ENCODE results near the gene LRRC75B. TPM values are rescaled to one million over a fixed set of nuclear protein-coding genes. Genes with fewer than 3 reads are reported as not detected.
"Not testable (repeated sequence)": the region's sequence is repeated elsewhere in the genome, so short reads cannot be mapped to it uniquely, and the experiment has no call there.

Gene LRRC75B
- total RNA-seq, 1 donor from 2014 or later = 10.8 TPM

DNA sequence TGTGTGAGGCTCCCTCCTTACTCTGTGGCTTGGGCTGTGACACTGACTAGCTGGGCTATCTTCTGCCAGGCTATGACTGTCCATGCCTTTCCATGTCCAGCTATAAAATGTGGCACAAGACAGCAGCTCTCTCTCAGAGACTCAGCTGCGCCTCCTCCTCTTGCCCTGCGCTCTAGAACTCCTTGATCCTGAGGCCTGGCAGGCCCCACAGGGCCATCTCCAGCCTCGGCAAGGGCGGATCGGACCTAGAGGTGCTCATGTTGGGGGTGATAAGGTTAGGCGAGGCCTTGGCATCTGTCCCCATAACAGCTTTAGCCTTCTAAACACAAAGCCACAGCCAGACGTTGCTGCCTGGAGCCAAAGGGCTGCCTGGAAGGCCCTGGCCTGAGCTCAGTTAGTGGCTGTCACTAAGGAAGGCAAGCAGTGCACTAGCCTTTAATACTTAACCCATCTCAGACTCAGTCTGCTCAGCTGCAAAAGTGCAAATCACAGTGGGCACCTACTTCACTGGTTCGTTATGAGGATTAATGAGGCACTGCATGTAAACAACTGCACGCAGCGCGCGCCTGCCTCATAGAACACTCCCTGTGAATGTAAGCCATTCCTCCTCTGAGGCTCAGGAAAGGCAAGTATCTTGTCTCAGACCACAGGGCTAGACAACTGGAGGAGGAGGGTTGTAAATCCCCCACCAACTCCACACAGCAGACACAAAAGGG is 39.1 kb downstream of the LRRC75B start:
- TF ChIP-seq, protein P1, sequence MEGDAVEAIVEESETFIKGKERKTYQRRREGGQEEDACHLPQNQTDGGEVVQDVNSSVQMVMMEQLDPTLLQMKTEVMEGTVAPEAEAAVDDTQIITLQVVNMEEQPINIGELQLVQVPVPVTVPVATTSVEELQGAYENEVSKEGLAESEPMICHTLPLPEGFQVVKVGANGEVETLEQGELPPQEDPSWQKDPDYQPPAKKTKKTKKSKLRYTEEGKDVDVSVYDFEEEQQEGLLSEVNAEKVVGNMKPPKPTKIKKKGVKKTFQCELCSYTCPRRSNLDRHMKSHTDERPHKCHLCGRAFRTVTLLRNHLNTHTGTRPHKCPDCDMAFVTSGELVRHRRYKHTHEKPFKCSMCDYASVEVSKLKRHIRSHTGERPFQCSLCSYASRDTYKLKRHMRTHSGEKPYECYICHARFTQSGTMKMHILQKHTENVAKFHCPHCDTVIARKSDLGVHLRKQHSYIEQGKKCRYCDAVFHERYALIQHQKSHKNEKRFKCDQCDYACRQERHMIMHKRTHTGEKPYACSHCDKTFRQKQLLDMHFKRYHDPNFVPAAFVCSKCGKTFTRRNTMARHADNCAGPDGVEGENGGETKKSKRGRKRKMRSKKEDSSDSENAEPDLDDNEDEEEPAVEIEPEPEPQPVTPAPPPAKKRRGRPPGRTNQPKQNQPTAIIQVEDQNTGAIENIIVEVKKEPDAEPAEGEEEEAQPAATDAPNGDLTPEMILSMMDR (IDR thresholded peaks at IDR 0.05) = no peak
- ATAC-seq (no peak), DNase-seq (no peak)
- H3K27ac ChIP-seq = peak overlapping the region; percentile 91
- peak overlapping the region; percentile 86 for H3K4me3 ChIP-seq
- no peaks in the 10 kb centered on the region for H3K9me3 ChIP-seq
- H3K36me3 ChIP-seq = peaks cover 19% of the 10 kb centered on the region
- H3K27me3 ChIP-seq = no peaks in the 10 kb centered on the region
- peaks cover 43% of the 10 kb centered on the region for H3K4me1 ChIP-seq
- intact Hi-C loops (cut with DNase I) = no loop called here

DNA sequence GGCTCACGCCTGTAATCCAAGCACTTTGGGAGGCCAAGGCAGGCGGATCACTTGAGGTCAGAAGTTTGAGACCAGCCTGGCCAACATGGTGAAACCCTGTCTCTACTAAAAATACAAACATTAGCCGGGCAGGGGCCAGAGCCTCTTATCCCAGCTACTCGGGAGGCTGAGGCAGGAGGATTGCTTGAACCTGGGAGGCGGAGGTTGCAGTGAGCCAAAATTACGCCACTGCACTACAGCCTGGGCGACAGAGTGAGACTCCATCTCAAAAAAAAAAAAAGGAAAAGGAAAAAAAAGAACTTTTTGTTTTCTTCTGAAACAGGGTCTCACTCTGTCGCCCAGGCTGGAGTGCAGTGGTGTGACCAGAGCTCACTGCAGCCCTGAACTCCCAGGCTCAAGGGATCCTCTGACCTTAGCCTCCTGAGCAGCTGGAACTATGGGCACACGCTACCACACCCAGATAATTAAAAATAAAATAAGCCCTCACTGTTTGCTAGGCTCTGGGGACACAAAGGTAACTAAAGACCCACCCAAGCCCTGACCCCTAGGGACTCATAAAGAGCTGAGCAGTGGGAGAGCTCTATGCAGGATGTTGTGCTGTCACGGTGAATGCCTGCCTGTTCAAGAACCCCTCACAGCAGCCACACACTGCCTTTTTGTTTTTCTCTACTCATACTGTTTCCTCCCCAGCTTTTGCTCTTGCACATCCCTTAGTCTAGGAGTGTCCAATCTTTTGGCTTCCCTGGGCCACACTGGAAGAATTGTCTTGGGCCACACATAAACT is 40.2 kb downstream of the LRRC75B start:
- DNase-seq; H3K27me3 ChIP-seq; H3K27ac ChIP-seq; intact Hi-C loops (cut with DNase I); ATAC-seq; H3K9me3 ChIP-seq: not testable (repeated sequence)
- Histone ChIP-seq H3K36me3 (peaks cover 19% of the 10 kb centered on the region), H3K4me1 (peaks cover 40% of the 10 kb centered on the region), H3K4me3 (peak overlapping the region; percentile 86)

DNA sequence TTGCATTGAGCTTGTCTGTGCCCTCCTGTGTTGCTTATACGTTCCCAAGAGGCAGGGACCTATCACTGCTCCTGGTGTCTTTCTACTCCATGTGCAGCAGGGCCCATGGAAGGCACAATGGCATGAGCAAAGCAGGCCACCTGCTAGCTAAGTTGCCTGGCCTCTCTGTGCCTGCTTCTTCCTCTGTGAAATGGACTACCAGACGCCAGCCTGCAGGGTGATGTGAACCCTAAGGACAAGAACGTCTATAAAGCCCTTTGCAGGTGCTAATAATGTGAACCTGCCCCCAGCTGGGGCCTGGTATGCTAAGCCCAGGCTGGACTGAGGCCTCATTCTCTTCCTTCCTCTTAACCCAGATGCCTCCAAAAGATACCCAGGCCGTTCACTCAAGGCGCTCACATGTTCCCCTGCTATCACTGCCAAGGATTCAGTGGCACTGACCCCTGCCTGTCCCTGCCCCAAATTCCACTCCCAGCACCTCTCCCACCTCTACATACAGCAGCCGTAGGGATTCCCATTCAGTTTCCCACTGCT is 41.9 kb downstream of the LRRC75B start:
- no peaks in the 10 kb centered on the region for H3K27me3 ChIP-seq
- DNase-seq (no peak), ATAC-seq (no peak)
- intact Hi-C loops (cut with DNase I) = no loop called here
- H3K4me3 ChIP-seq = no peak overlapping the region
- H3K36me3 ChIP-seq = peaks cover 30% of the 10 kb centered on the region
- H3K27ac ChIP-seq = peak overlapping the region; percentile 14
- no peaks in the 10 kb centered on the region for H3K9me3 ChIP-seq
- TF ChIP-seq, protein P1 (IDR thresholded peaks at IDR 0.05) = no peak
- H3K4me1 ChIP-seq = peaks cover 27% of the 10 kb centered on the region

DNA sequence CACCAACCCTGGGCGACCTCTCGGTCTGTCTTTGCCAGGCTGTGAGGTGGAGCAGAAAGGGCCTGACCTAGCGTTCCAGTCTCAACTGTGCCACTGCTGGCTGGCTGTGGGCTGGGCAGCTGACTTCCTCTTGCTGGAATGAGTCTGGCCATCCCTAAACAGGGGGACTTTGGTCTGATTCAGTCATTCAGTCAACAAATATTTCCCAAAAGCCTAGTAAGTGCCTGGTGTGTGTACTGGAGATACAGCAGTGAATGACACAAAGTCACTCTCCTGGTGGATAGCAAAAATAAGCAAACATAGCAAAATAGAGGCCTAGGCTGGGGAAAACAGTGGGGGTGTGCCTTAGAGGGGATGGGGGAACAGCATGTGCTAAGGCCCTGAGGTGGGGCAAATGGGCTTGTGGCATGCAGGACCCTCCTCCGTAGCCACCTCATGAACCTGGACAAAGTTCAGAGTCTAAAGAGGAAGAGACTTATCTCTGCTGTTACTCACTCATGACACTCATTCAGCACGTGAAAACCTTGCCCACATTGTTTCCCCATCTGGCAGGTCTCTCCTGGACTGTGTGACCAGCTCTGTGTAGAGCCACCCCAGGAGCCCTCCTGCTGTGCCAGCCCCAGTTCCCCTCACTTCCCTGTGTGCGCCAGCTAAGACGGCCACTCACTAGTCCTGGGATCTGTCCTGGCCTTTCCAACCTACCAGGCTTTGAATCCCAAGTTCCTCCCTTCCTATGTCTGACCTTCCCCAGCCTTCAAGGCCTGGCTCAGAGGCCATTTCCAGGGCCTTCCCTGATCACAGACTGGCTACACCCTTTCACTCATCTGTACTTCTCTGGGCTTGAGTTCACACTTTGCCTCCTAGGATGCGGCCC is 42.6 kb downstream of the LRRC75B start:
- H3K27me3 ChIP-seq = no peaks in the 10 kb centered on the region
- no peak for DNase-seq
- H3K36me3 ChIP-seq = peaks cover 30% of the 10 kb centered on the region
- H3K4me1 ChIP-seq = peaks cover 30% of the 10 kb centered on the region
- TF ChIP-seq, protein P1 (IDR thresholded peaks at IDR 0.05) = no peak
- no peak overlapping the region for H3K4me3 ChIP-seq
- H3K27ac ChIP-seq = peak overlapping the region; percentile 14
- intact Hi-C loops (cut with DNase I) = no loop called here
- ATAC-seq = peak; percentile 17
- H3K9me3 ChIP-seq = no peaks in the 10 kb centered on the region

DNA sequence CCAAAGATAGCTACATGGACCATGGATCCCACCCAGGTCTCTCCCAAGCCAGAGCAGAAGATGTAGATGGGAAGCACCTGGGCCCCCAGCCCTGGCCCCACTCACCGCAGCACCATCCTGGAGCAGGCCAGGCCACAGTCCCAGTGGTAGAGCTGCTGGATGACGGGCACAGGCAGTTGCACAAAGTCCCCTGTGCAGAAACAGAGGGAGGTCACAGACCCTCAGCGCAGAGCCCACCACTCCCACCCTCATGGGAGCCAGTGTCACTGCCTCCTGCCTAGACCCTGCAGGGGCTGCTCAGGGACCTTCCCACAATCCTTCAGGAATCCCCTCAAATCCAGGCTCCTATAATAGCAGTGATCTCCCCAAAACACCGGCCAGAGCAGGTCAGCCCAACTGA is 44.1 kb downstream of the LRRC75B start:
- no peak for ATAC-seq
- intact Hi-C loops (cut with DNase I) = no loop called here
- H3K4me3 ChIP-seq = no peak overlapping the region
- no peak for DNase-seq
- H3K36me3 ChIP-seq = peaks cover 44% of the 10 kb centered on the region
- TF ChIP-seq, protein P1 (IDR thresholded peaks at IDR 0.05) = no peak
- no peak overlapping the region for H3K27ac ChIP-seq
- no peaks in the 10 kb centered on the region for H3K27me3 ChIP-seq
- H3K4me1 ChIP-seq = peaks cover 31% of the 10 kb centered on the region
- no peaks in the 10 kb centered on the region for H3K9me3 ChIP-seq
